WTC11 (cell line): Measurements from ENCODE around the gene BRCA1.

ENCODE experiments used
- CTCF ChIP-seq: fragments of 200-600 bp; IDR thresholded peaks from 2 replicates; pipeline ENCODE4 v1.8.0; 2022; ENCODE audit warnings: antibody characterized with exemption
- HMGXB4 ChIP-seq: sonication (generic); formaldehyde crosslinking; IDR thresholded peaks from 2 replicates; pipeline ENCODE4 v1.8.1; 2023; ENCODE audit warnings: mild to moderate bottlenecking, moderate library complexity, missing genetic modification reagents
- JUN ChIP-seq: sonication (generic); formaldehyde crosslinking; IDR thresholded peaks from 2 replicates; pipeline ENCODE4 v1.8.0; 2023; ENCODE audit warnings: mild to moderate bottlenecking, missing genetic modification reagents
- NFE2L1 ChIP-seq: sonication (generic); formaldehyde crosslinking; IDR thresholded peaks from 2 replicates; pipeline ENCODE4 v1.8.1; 2023; ENCODE audit warnings: missing genetic modification reagents
- NR1H2 ChIP-seq: sonication (generic); formaldehyde crosslinking; IDR thresholded peaks from 2 replicates; pipeline ENCODE4 v1.9.0; 2021; ENCODE audit warnings: mild to moderate bottlenecking, moderate library complexity, missing genetic modification reagents
- TEAD1 ChIP-seq: sonication (generic); formaldehyde crosslinking; IDR thresholded peaks from 2 replicates; pipeline ENCODE4 v1.8.0; 2022; ENCODE audit warnings: mild to moderate bottlenecking, missing genetic modification reagents
- TEAD4 ChIP-seq: sonication (generic); formaldehyde crosslinking; IDR thresholded peaks from 2 replicates; pipeline ENCODE4 v1.8.0; 2022; ENCODE audit warnings: mild to moderate bottlenecking, missing genetic modification reagents
- ZBTB43 ChIP-seq: sonication (generic); formaldehyde crosslinking; IDR thresholded peaks from 2 replicates; pipeline ENCODE4 v1.8.1; 2023; ENCODE audit warnings: mild to moderate bottlenecking, missing genetic modification reagents

GRCh38 chr17:43013296-43013695, 111.9 kb downstream of the BRCA1 start:
- TF ChIP-seq TEAD4 (no peak), HMGXB4 (CRISPR knock-in tag) (no peak), NFE2L1 (CRISPR knock-in tag) (no peak), CTCF (no peak), ZBTB43 (no peak), TEAD1 (no peak), NR1H2 (CRISPR knock-in tag) (no peak), JUN (no peak)
